ENCODE data around the gene CMSS1. TPM values are rescaled to one million over a fixed set of nuclear protein-coding genes. Genes with fewer than 3 reads are reported as not detected.

The CMSS1 gene
- total RNA-seq, 4 donors from 2014 or later: 11.2 to 16.3 (median 14.1) TPM

DNA sequence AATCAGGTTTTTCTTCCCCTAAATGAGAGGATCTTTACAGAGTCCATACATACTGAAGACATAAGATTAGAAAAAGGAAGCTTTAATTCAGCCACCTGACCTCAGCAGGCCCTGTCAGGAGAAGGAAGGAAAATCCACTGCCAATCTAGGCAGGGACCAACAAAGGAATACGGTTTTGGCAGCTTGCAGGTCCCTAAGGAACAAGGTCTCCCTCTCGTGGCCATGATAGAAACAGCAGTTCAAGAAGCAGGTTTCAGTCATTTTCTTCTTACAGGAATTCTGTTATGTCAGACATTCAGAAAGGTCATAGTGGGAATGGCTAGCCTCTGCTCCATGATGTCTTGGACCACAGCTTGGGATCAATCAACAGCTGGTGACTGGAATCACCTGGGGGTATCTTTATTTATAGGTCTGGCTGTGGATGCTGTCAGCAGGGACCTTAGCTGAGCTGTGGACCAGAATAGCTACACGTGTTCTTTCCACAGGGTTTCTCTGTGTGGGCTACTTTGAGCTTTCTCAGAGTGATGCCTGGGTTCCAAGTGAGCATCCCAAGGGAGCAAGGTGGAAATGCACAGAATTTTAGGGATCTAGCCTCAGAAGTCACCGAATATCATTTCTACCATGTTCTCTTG, 9.4 kb upstream of the CMSS1 start:
- intact Hi-C loops (cut with DNase I): loop anchor here (2.0 kb wide), 1 partner anchor 783 kb away; no protein-coding TSS in a partner anchor
- DNase-seq (ENCODE audit: extremely low spot score): no peak

DNA sequence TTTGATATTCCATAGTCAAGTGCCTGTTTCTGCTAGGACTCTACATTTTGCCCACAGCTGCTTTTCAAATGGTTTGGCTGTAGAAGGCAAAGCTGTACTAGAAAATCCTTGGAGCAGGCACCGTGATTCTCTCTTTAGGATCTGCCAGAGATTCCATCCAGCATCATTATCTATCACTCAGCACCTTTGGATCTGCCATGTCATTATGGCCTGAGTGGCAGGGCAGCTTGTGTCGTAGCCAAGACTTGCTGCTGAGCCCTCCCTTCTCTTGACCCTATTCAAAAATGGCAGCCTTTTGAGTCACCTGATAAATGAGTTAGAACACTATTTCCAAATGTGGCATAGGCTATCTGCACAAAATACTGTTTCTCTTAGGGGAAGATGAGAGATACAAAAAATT, 8.1 kb upstream of the CMSS1 start:
- no peaks in the 10 kb centered on the region for H3K36me3 ChIP-seq
- WGBS: 86% methylated on average over 2 of the region's 2 CpGs
- no peak overlapping the region for H3K4me3 ChIP-seq
- TF ChIP-seq POLR2A (IDR thresholded peaks at IDR 0.05; ENCODE audit: low read depth) (no peak), CTCF (IDR thresholded peaks at IDR 0.05) (no peak), EP300 (IDR thresholded peaks at IDR 0.05) (no peak), POLR2AphosphoS5 (IDR thresholded peaks at IDR 0.05) (no peak)
- no peak overlapping the region for H3K27ac ChIP-seq (replicated peaks in 1 of 4)
- H3K4me1 ChIP-seq: peaks cover 0 to 7% (median 0%) of the 10 kb centered on the region in 4 donors
- no peaks in the 10 kb centered on the region for H3K27me3 ChIP-seq
- no peak for DNase-seq (ENCODE audit: extremely low spot score)
- peaks cover 0 to 9% (median 3%) of the 10 kb centered on the region in 4 donors for H3K9me3 ChIP-seq
- intact Hi-C loops (cut with DNase I): loop anchor here (2.0 kb wide), 1 partner anchor 785 kb away; no protein-coding TSS in a partner anchor

More for the DNA sequence above, 9.4 kb upstream of the CMSS1 start:
- H3K9me3 ChIP-seq: peaks cover 0 to 9% (median 3%) of the 10 kb centered on the region in 4 donors
- peaks cover 0 to 7% (median 0%) of the 10 kb centered on the region in 4 donors for H3K4me1 ChIP-seq
- H3K27me3 ChIP-seq: no peaks in the 10 kb centered on the region
- TF ChIP-seq EP300 (IDR thresholded peaks at IDR 0.05): no peak
- peak in 1 of 2 donors; percentile 27 for TF ChIP-seq POLR2AphosphoS5 (IDR thresholded peaks at IDR 0.05)
- TF ChIP-seq CTCF (IDR thresholded peaks at IDR 0.05): peak; percentile 70 to 86 (median 71)
- TF ChIP-seq POLR2A (IDR thresholded peaks at IDR 0.05; ENCODE audit: low read depth): no peak
- WGBS: 36% methylated on average over 3 of the region's 4 CpGs
- no peak overlapping the region for H3K4me3 ChIP-seq
- no peaks in the 10 kb centered on the region for H3K36me3 ChIP-seq
- H3K27ac ChIP-seq (replicated peaks in 1 of 4): no peak overlapping the region

GRCh38 chr3:99810403-99810802, 7.3 kb upstream of the CMSS1 start:
- H3K27me3 ChIP-seq: no peaks in the 10 kb centered on the region
- 100% methylated on average over 1 of the region's 1 CpG for WGBS
- H3K4me3 ChIP-seq: no peak overlapping the region
- no peak overlapping the region for H3K27ac ChIP-seq (replicated peaks in 1 of 4)
- H3K4me1 ChIP-seq: peaks cover 0 to 7% (median 0%) of the 10 kb centered on the region in 4 donors
- no peak for DNase-seq (ENCODE audit: extremely low spot score)
- peaks cover 0 to 4% (median under 1%) of the 10 kb centered on the region in 4 donors for H3K9me3 ChIP-seq
- intact Hi-C loops (cut with DNase I): no loop called here
- H3K36me3 ChIP-seq: no peaks in the 10 kb centered on the region
- TF ChIP-seq CTCF (IDR thresholded peaks at IDR 0.05) (no peak), EP300 (IDR thresholded peaks at IDR 0.05) (no peak), POLR2AphosphoS5 (IDR thresholded peaks at IDR 0.05) (no peak), POLR2A (IDR thresholded peaks at IDR 0.05; ENCODE audit: low read depth) (no peak)

GRCh38 chr3:99817047-99817436, 620 bp upstream of the CMSS1 start:
- Histone ChIP-seq H3K27me3 (no peaks in the 10 kb centered on the region), H3K27ac (replicated peaks in 1 of 4) (peak overlapping the region; percentile 89 to 91 (median 90)), H3K9me3 (no peaks in the 10 kb centered on the region), H3K4me3 (peak overlapping the region; percentile 73 to 87 (median 74)), H3K36me3 (no peaks in the 10 kb centered on the region), H3K4me1 (peaks cover 6 to 36% (median 24%) of the 10 kb centered on the region in 4 donors)
- intact Hi-C loops (cut with DNase I): loop anchor here (5.0 kb wide), 1 partner anchor 585 kb away; the partner anchor contains the start of genes LNP1 and TOMM70
- 5% methylated on average over 13 of the region's 15 CpGs for WGBS
- DNase-seq (ENCODE audit: extremely low spot score): no peak
- no peak for TF ChIP-seq CTCF (IDR thresholded peaks at IDR 0.05)
- TF ChIP-seq POLR2A (IDR thresholded peaks at IDR 0.05; ENCODE audit: low read depth): no peak
- no peak for TF ChIP-seq EP300 (IDR thresholded peaks at IDR 0.05)
- TF ChIP-seq POLR2AphosphoS5 (IDR thresholded peaks at IDR 0.05): no peak

Data from esophagus muscularis mucosa (tissue), 4 donors.